Endothelial cell of umbilical vein (primary cell): Measurements from ENCODE around the gene MYO5B. TPM values are rescaled to one million over a fixed set of nuclear protein-coding genes. Genes with fewer than 3 reads are reported as not detected.

Source experiments
- BruUV-seq: library from RNA; stranded (reverse); fragments of 400-500 nt; replicated peaks from 2 replicates; lab custom pipeline; 2021; lab: Mats Ljungman, UMichigan
- CTCF ChIA-PET: fragments of 300-600, 350-600 bp; sonication (Branson Sonifier 250); formaldehyde crosslinking; loops from one replicate; lab custom pipeline; 2021; ENCODE audit warnings: antibody characterized with exemption, inconsistent platforms; lab: Charles Lee
- POLR2A ChIA-PET: fragments of 300-600, 350-600 bp; sonication (Branson Sonifier 250); formaldehyde crosslinking; loops from one replicate; lab custom pipeline; 2021; ENCODE audit warnings: antibody characterized with exemption, inconsistent platforms; lab: Charles Lee
- DNase-seq: peaks from one replicate; pipeline ENCODE4 v3.0.0-alpha.2; 2011; ENCODE audit warnings: low read depth, low spot score
- FAIRE-seq: peaks from 2 replicates; lab custom pipeline; 2011; peaks lifted over from hg19 to GRCh38; lab: Jason Lieb, UNC
- H2AFZ ChIP-seq: 2 replicates; pipeline ENCODE4 v1.6.0; 2012; ENCODE audit warnings: low read depth, low read length, control low read depth, inconsistent platforms
- H3K27ac ChIP-seq: 2 replicates; pipeline ENCODE4 v1.5.1; 2011; ENCODE audit warnings: low read depth, mild to moderate bottlenecking, control low read depth, low read length, moderate library complexity; ENCODE audit not compliant: insufficient read depth
- H3K27me3 ChIP-seq, 2 experiments: 2 replicates each; pipeline versions ENCODE4 v1.6.0 to v1.6.1; 2011; ENCODE audit warnings: low read length in 2 of 2, mixed read lengths in 1 of 2; ENCODE audit not compliant: control insufficient read depth in 2 of 2, insufficient read depth in 2 of 2
- H3K36me3 ChIP-seq, 2 experiments: 2 replicates in 1 of 2; 3 replicates in 1 of 2; pipeline ENCODE4 v1.5.1; 2011; ENCODE audit warnings: low read length in 2 of 2, mild to moderate bottlenecking in 1 of 2, moderate library complexity in 1 of 2; ENCODE audit not compliant: control insufficient read depth in 2 of 2, insufficient read depth in 2 of 2; ENCODE audit errors: extremely low read depth in 1 of 2
- H3K4me1 ChIP-seq: 3 replicates; pipeline ENCODE4 v1.5.1; 2011; ENCODE audit warnings: mild to moderate bottlenecking, low read length; ENCODE audit not compliant: control insufficient read depth, insufficient read depth; ENCODE audit errors: extremely low read depth
- H3K4me2 ChIP-seq: 2 replicates; pipeline ENCODE4 v1.6.1; 2011; ENCODE audit warnings: low read length, control low read depth, mixed read lengths; ENCODE audit not compliant: insufficient read depth
- H3K4me3 ChIP-seq, 3 experiments: fragments of 200-600 bp in 1 of 3; sonication (generic), shearing (Covaris generic) in 1 of 3; replicated peaks in 1 of 3; 2 replicates each; pipeline ENCODE4 v1.5.1; 2011 to 2016; ENCODE audit warnings: control low read depth in 3 of 3, low read length in 3 of 3, mild to moderate bottlenecking in 2 of 3, inconsistent platforms in 1 of 3, low read depth in 1 of 3, moderate library complexity in 1 of 3; ENCODE audit not compliant: insufficient read depth in 1 of 3
- H3K79me2 ChIP-seq: 2 replicates; pipeline ENCODE4 v1.6.0; 2012; ENCODE audit warnings: low read length, inconsistent platforms; ENCODE audit not compliant: control insufficient read depth, insufficient read depth
- H3K9ac ChIP-seq: replicated peaks from 2 replicates; pipeline ENCODE3; 2011; ENCODE audit warnings: low read length, control low read depth; ENCODE audit not compliant: insufficient read depth; ENCODE audit errors: extremely low read depth
- H3K9me1 ChIP-seq: replicated peaks from 3 replicates; pipeline ENCODE4 v1.6.0; 2011; ENCODE audit warnings: mild to moderate bottlenecking, low read length; ENCODE audit not compliant: control insufficient read depth, insufficient read depth; ENCODE audit errors: extremely low read depth
- H3K9me3 ChIP-seq: replicated peaks from 2 replicates; pipeline ENCODE4 v1.5.1; 2012; ENCODE audit warnings: low read length, inconsistent platforms; ENCODE audit not compliant: control insufficient read depth, insufficient read depth
- H4K20me1 ChIP-seq: replicated peaks from 2 replicates; pipeline ENCODE3; 2011; ENCODE audit warnings: mild to moderate bottlenecking, low read length; ENCODE audit not compliant: control insufficient read depth, insufficient read depth; ENCODE audit errors: extremely low read depth
- CTCF ChIP-seq, 2 donors: IDR thresholded peaks; 1 replicate in 1 of 2; 2 replicates in 1 of 2; pipeline ENCODE4 v1.5.1; 2011; ENCODE audit warnings: low read length in 2 of 2, mild to moderate bottlenecking in 2 of 2, moderate library complexity in 2 of 2, control low read depth in 1 of 2, inconsistent platforms in 1 of 2, low read depth in 1 of 2; ENCODE audit not compliant: insufficient read depth in 1 of 2; ENCODE audit errors: extremely low read depth in 1 of 2
- EZH2 ChIP-seq: IDR thresholded peaks from 2 replicates; pipeline ENCODE4 v1.6.1; 2012; ENCODE audit warnings: borderline replicate concordance, low read depth, mild to moderate bottlenecking, moderate library complexity, low read length, inconsistent platforms; ENCODE audit not compliant: severe bottlenecking
- FOS ChIP-seq: IDR thresholded peaks from 2 replicates; pipeline ENCODE4 v1.6.1; 2011; ENCODE audit warnings: mild to moderate bottlenecking, low read length, moderate library complexity, borderline replicate concordance; ENCODE audit not compliant: insufficient read depth
- GATA2 ChIP-seq: IDR thresholded peaks from 2 replicates; pipeline ENCODE4 v1.7.0; 2011; ENCODE audit warnings: low read depth, mild to moderate bottlenecking, moderate library complexity, mixed read lengths, low read length; ENCODE audit not compliant: insufficient read length, insufficient read depth
- JUN ChIP-seq: IDR thresholded peaks from 2 replicates; pipeline ENCODE4 v1.6.1; 2011; ENCODE audit warnings: borderline replicate concordance, low read depth; ENCODE audit not compliant: insufficient read length, insufficient read depth
- MAX ChIP-seq: IDR thresholded peaks from 2 replicates; pipeline ENCODE4 v1.6.1; 2011; ENCODE audit not compliant: insufficient read depth, insufficient read length
- MYC ChIP-seq: IDR thresholded peaks from one replicate; pipeline ENCODE4 v1.6.1; 2011; ENCODE audit warnings: mild to moderate bottlenecking, low read depth, low read length
- POLR2A ChIP-seq: IDR thresholded peaks from 2 replicates; pipeline ENCODE4 v1.6.1; 2012; ENCODE audit warnings: low read depth, mild to moderate bottlenecking, control low read depth, low read length
- POLR2AphosphoS5 ChIP-seq: IDR thresholded peaks from 2 replicates; pipeline ENCODE4 v1.6.1; 2012; ENCODE audit warnings: low read depth, mild to moderate bottlenecking, control low read depth, low read length, moderate library complexity; ENCODE audit not compliant: insufficient read depth
- dilution Hi-C: fragments of 300-500 bp; cut with MboI; formaldehyde crosslinking; loops from one replicate; pipeline ENCODE4 v1.15.0; 2019; ENCODE audit warnings: low sequenced_read_pairs; ENCODE audit not compliant: extremely low pct_ligation_motif_present
- intact Hi-C: fragments of 100-400 bp; cut with micrococcal nuclease; formaldehyde crosslinking; loops from one replicate; pipeline ENCODE4 v1.10.0; 2022
- polyA plus RNA-seq, 4 experiments: library from polyadenylated mRNA; depleted of rRNA in 3 of 4; stranded (reverse) in 3 of 4; unstranded in 1 of 4; fragments of >200 nt; gene quantifications; 2 replicates each; pipeline versions ENCODE4 v1.2.1 to v1.2.3, GENCODE V29; 2011 to 2012; ENCODE audit warnings: missing spikeins in 1 of 4
- total RNA-seq: library from RNA; stranded (reverse); gene quantifications from 2 replicates; pipeline ENCODE4 v1.2.3, GENCODE V29; 2021

MYO5B gene
- total and polyA plus RNA-seq, 2 donors (not counting 3 experiments of a cell fraction or from before 2014, with no cell fraction given): 0.54 to 1.1 TPM

GRCh38 chr18:50111398-50111797, 83.5 kb downstream of the MYO5B start:
- H3K36me3 ChIP-seq: no peaks in the 10 kb centered on the region
- no peaks in the 10 kb centered on the region for H3K9me3 ChIP-seq
- H2AFZ ChIP-seq: no peak overlapping the region
- no peaks in the 10 kb centered on the region for H3K9me1 ChIP-seq
- H3K4me2 ChIP-seq: no peak overlapping the region
- BruUV-seq: no TSS peak
- dilution Hi-C loops: no loop called here
- FAIRE-seq: no peak
- H3K27me3 ChIP-seq: no peaks in the 10 kb centered on the region
- POLR2A ChIA-PET: no interaction called here
- DNase-seq: no peak
- intact Hi-C loops: no loop called here
- H3K4me3 ChIP-seq: no peak overlapping the region
- no peaks in the 10 kb centered on the region for H4K20me1 ChIP-seq
- H3K27ac ChIP-seq: no peak overlapping the region
- no peak overlapping the region for H3K9ac ChIP-seq
- no peaks in the 10 kb centered on the region for H3K79me2 ChIP-seq
- no peaks in the 10 kb centered on the region for H3K4me1 ChIP-seq
- no peak for TF ChIP-seq CTCF (IDR thresholded peaks at IDR 0.05; ENCODE audit: extremely low read depth in 1 of 2, insufficient read depth in 1 of 2, low read depth in 1 of 2, low read length in 2 of 2)
- TF ChIP-seq GATA2: no peak
- no peak for TF ChIP-seq MAX
- no peak for TF ChIP-seq JUN
- TF ChIP-seq EZH2: no peak
- no peak for TF ChIP-seq FOS
- no peak for TF ChIP-seq MYC
- no peak for TF ChIP-seq POLR2A
- TF ChIP-seq POLR2AphosphoS5: no peak
- CTCF ChIA-PET: no interaction called here
